HepG2 (cell line): ENCODE data around the gene ARL9. TPM values are rescaled to one million over a fixed set of nuclear protein-coding genes. Genes with fewer than 3 reads are reported as not detected.
A peak's percentile ranks its signal among the peaks of the same experiment; 100 is the strongest.

Source experiments
- AGO1 ChIP-seq: fragments of 200-400 bp; formaldehyde crosslinking; IDR thresholded peaks from 2 replicates; pipeline ENCODE4 v1.6.1; 2017; ENCODE audit warnings: mild to moderate bottlenecking, low read depth, low read length, moderate library complexity; ENCODE audit not compliant: poor library complexity, severe bottlenecking
- ARHGAP35 ChIP-seq: sonication (generic); formaldehyde crosslinking; IDR thresholded peaks from 2 replicates; pipeline ENCODE4 v1.9.0; 2022; ENCODE audit warnings: mild to moderate bottlenecking, inconsistent platforms, moderate library complexity, missing genetic modification reagents, borderline replicate concordance
- CEBPG ChIP-seq: IDR thresholded peaks from 2 replicates; pipeline ENCODE4 v1.6.1; 2016
- ERF ChIP-seq: IDR thresholded peaks from 2 replicates; pipeline ENCODE4 v1.6.1; 2018; ENCODE audit warnings: missing biosample characterization, missing genetic modification reagents
- GFI1 ChIP-seq: sonication (generic); formaldehyde crosslinking; IDR thresholded peaks from 2 replicates; pipeline ENCODE4 v1.5.0; 2020; ENCODE audit warnings: missing genetic modification reagents, mild to moderate bottlenecking, borderline replicate concordance
- MLXIP ChIP-seq: sonication (generic); formaldehyde crosslinking; IDR thresholded peaks from 2 replicates; pipeline ENCODE4 v1.9.0; 2021; ENCODE audit warnings: missing genetic modification reagents, borderline replicate concordance
- POGZ ChIP-seq: sonication (generic); formaldehyde crosslinking; IDR thresholded peaks from 2 replicates; pipeline ENCODE4 v1.4.0; 2020; ENCODE audit warnings: mild to moderate bottlenecking, missing genetic modification reagents
- TARDBP ChIP-seq: sonication (generic); formaldehyde crosslinking; IDR thresholded peaks from 2 replicates; pipeline ENCODE4 v1.8.0; 2022; ENCODE audit warnings: mild to moderate bottlenecking, missing genetic modification reagents
- THAP9 ChIP-seq: sonication (generic); formaldehyde crosslinking; IDR thresholded peaks from 2 replicates; pipeline ENCODE4; 2020; ENCODE audit warnings: missing genetic modification reagents, mild to moderate bottlenecking, borderline replicate concordance
- ZNF318 ChIP-seq: sonication (generic); formaldehyde crosslinking; IDR thresholded peaks from 2 replicates; pipeline ENCODE4 v1.4.0; 2020; ENCODE audit warnings: mild to moderate bottlenecking, missing genetic modification reagents
- ZNF547 ChIP-seq: sonication (generic); formaldehyde crosslinking; IDR thresholded peaks from 2 replicates; pipeline ENCODE4 v1.5.1; 2020; ENCODE audit warnings: mild to moderate bottlenecking, missing genetic modification reagents
- ZNF83 ChIP-seq: sonication (generic); formaldehyde crosslinking; IDR thresholded peaks from 2 replicates; pipeline ENCODE4 v1.4.0; 2020; ENCODE audit warnings: missing genetic modification reagents, mild to moderate bottlenecking, borderline replicate concordance
- ZNF891 ChIP-seq: sonication (generic); formaldehyde crosslinking; IDR thresholded peaks from 2 replicates; pipeline ENCODE4 v1.5.0; 2020; ENCODE audit warnings: mild to moderate bottlenecking, missing genetic modification reagents
- polyA plus RNA-seq, 8 experiments: library from polyadenylated mRNA; depleted of rRNA in 3 of 8; stranded (reverse) in 7 of 8; unstranded in 1 of 8; fragments of >200 nt; fragmentation: Illumina TruSeq in 4 of 8; extraction: Trizol in 4 of 8; gene quantifications; 2 replicates each; pipeline versions ENCODE4 v1.2.1 to v1.2.3, GENCODE V29; 2011 to 2016; ENCODE audit warnings: low read depth in 4 of 8, missing spikeins in 1 of 8, mixed read lengths in 1 of 8; ENCODE audit not compliant: insufficient read depth in 1 of 8
- total RNA-seq, 5 experiments: library from RNA; depleted of rRNA; stranded (reverse); fragments of >200 nt; fragmentation: Illumina TruSeq; extraction: Trizol; gene quantifications; 2 replicates each; pipeline ENCODE4 v1.2.3, GENCODE V29; 2016; ENCODE audit warnings: low read depth in 1 of 5

Gene ARL9
- total and polyA plus RNA-seq, 2 of the 13 experiments (the other 11 are each of a cell fraction or from before 2014, with no cell fraction given): not detected

GRCh38 chr4:56544573-56545131 lies 39.1 kb downstream of the ARL9 start (continued):
- TF ChIP-seq ZNF318 (CRISPR knock-in tag) (0 out of 2 replicates have a peak, but pooled peaks have one; percentile 27), ERF (peak; percentile 45; the same call in 1 of the 2 replicates), THAP9 (CRISPR knock-in tag) (peak; percentile 75; the same call in 1 of the 2 replicates), AGO1 (no peak), GFI1 (no peak), CEBPG (CRISPR knock-in tag) (peak; percentile 48; the same call in 1 of the 2 replicates), ARHGAP35 (CRISPR knock-in tag) (0 out of 2 replicates have a peak, but pooled peaks have one; percentile 75), TARDBP (peak; percentile 55; the same call in 1 of the 2 replicates), MLXIP (CRISPR knock-in tag) (no peak), ZNF891 (no peak; the same call in 1 of the 2 replicates), ZNF83 (no peak), ZNF547 (CRISPR knock-in tag) (peak; percentile 76; the same call in 1 of the 2 replicates), POGZ (CRISPR knock-in tag) (peak; percentile 91)
